BLaER1 treated with 17β-estradiol and CSF1 and Interleukin-3, amounts not matched to agents 10 nM and 100 nM (cell line): Measurements from ENCODE around the gene TM4SF5.

Source experiments
- H3K27ac ChIP-seq, 11 experiments: shearing (Covaris generic); formaldehyde crosslinking; 2 replicates each; pipeline ENCODE4 v1.8.1; 2022
- H3K27me3 ChIP-seq, 11 experiments: shearing (Covaris generic); formaldehyde crosslinking; 2 replicates each; pipeline ENCODE4 v1.8.1; 2022
- H3K36me3 ChIP-seq, 11 experiments: shearing (Covaris generic); formaldehyde crosslinking; 2 replicates each; pipeline ENCODE4 v1.8.1; 2022
- H3K4me1 ChIP-seq, 10 experiments: shearing (Covaris generic); formaldehyde crosslinking; 2 replicates each; pipeline ENCODE4 v1.8.1; 2022
- H3K4me2 ChIP-seq, 11 experiments: shearing (Covaris generic); formaldehyde crosslinking; 2 replicates each; pipeline ENCODE4 v1.8.1; 2022
- H3K4me3 ChIP-seq, 10 experiments: shearing (Covaris generic); formaldehyde crosslinking; 2 replicates each; pipeline ENCODE4 v1.8.1; 2022
- H3K9ac ChIP-seq, 11 experiments: shearing (Covaris generic); formaldehyde crosslinking; 2 replicates each; pipeline ENCODE4 v1.8.1; 2022
- H3K9me3 ChIP-seq, 11 experiments: shearing (Covaris generic); formaldehyde crosslinking; replicated peaks in 1 of 11; 2 replicates each; pipeline ENCODE4 v1.8.1; 2022
- H4K20me1 ChIP-seq, 11 experiments: shearing (Covaris generic); formaldehyde crosslinking; 2 replicates each; pipeline ENCODE4 v1.8.1; 2022
- Cebpa-rat ChIP-seq, 11 experiments: shearing (Covaris generic); IDR thresholded peaks; 2 replicates each; pipeline ENCODE4 v1.8.1; 2022

The TM4SF5 gene

DNA sequence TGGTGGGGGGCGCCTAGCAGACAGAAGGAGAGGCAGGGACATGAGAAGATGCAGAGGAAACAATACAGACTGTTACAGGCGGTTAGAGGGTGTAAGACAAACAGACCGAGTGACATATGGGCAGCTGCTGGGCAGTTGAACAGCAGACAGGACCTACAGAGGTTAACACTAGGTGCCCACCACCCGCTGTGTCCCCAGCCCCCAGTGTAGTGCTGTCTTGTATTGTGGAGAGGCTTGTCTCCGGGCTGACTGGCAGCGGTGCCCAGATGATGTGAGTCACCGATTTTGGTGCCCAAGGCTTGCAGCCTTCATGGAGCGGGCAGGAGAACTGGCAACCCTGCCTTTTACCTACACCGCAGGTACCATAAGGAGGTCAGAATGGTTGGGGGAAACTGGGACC lies 29.6 kb upstream of the TM4SF5 start:
- Histone ChIP-seq H4K20me1 (peaks cover 0 to 19% (median 0%) of the 10 kb centered on the region in 11 experiments; a peak in 8 of 22 replicates), H3K4me2 (peak overlapping the region in 9 of 11 experiments; percentile 18 to 98 (median 72); a peak in 10 of 22 replicates), H3K36me3 (peaks cover 0 to 9% (median 0%) of the 10 kb centered on the region in 11 experiments; a peak in 3 of 22 replicates), H3K4me1 (peaks cover 44 to 68% (median 51%) of the 10 kb centered on the region in 10 experiments), H3K27me3 (peaks cover 39 to 62% (median 57%) of the 10 kb centered on the region in 11 experiments), H3K27ac (no peak overlapping the region; a peak in 1 of 22 replicates), H3K4me3 (no peak overlapping the region), H3K9me3 (no peaks in the 10 kb centered on the region), H3K9ac (no peak overlapping the region)
- no peak for TF ChIP-seq Cebpa-rat (IDR thresholded peaks at IDR 0.05)

DNA sequence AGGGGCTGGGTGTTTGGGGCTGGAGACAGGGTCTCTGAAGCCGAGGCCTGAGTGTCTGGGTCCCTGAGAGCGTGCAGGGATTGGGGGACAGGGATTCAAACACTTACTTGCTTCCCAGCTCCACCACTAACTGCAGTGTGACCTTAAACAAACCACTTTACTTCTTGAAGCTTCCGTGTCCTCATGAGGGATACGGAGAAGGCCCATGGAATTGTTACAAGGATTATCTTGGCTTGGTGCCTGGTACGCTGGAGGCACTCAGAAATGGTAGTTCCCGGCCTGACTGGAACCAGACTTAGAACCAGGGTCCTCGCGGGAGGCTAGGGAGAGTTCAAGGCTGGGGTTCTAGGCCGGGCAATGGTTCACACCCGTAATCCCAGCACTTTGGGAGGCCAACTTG lies 29.1 kb upstream of the TM4SF5 start:
- Histone ChIP-seq H3K36me3 (peaks cover 0 to 7% (median 0%) of the 10 kb centered on the region in 11 experiments; a peak in 3 of 22 replicates), H3K9ac (no peak overlapping the region), H3K4me3 (no peak overlapping the region), H3K9me3 (no peaks in the 10 kb centered on the region), H3K4me2 (peak overlapping the region; percentile 18 to 98 (median 60); a peak in 18 of 22 replicates), H3K4me1 (peaks cover 49 to 71% (median 55%) of the 10 kb centered on the region in 10 experiments), H3K27me3 (peaks cover 39 to 57% (median 52%) of the 10 kb centered on the region in 11 experiments), H3K27ac (no peak overlapping the region; a peak in 1 of 22 replicates), H4K20me1 (peaks cover 0 to 19% (median 0%) of the 10 kb centered on the region in 11 experiments; a peak in 8 of 22 replicates)
- no peak for TF ChIP-seq Cebpa-rat (IDR thresholded peaks at IDR 0.05)

DNA sequence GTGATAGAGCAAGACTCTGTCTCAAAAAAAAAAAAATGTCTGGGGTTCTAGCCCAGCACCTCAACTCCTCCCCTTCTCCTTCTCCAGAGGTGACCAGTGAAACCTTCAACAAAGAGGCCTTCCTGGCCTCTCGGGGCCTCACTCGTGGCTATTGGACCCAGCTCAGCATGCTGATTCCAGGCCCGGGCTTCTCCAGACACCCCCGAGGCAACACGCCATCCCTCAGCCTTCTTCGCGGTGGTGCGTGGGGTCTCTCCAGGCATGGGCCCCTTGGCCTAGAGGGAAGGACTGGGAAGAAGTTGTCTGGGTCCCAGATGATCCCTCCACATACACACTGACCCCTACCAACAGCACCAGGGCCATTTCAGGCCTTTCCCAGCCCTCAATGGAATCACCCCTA lies 28.5 kb upstream of the TM4SF5 start:
- Histone ChIP-seq H3K27me3 (peaks cover 36 to 51% (median 46%) of the 10 kb centered on the region in 11 experiments), H4K20me1 (peaks cover 0 to 19% (median 0%) of the 10 kb centered on the region in 11 experiments; a peak in 8 of 22 replicates), H3K9ac (no peak overlapping the region), H3K4me1 (peaks cover 51 to 70% (median 59%) of the 10 kb centered on the region in 10 experiments), H3K36me3 (peaks cover 0 to 3% (median 0%) of the 10 kb centered on the region in 11 experiments; a peak in 3 of 22 replicates), H3K4me2 (peak overlapping the region in 10 of 11 experiments; percentile 15 to 76 (median 50); a peak in 15 of 22 replicates), H3K27ac (no peak overlapping the region), H3K4me3 (no peak overlapping the region), H3K9me3 (no peaks in the 10 kb centered on the region)
- TF ChIP-seq Cebpa-rat (IDR thresholded peaks at IDR 0.05) = no peak

DNA sequence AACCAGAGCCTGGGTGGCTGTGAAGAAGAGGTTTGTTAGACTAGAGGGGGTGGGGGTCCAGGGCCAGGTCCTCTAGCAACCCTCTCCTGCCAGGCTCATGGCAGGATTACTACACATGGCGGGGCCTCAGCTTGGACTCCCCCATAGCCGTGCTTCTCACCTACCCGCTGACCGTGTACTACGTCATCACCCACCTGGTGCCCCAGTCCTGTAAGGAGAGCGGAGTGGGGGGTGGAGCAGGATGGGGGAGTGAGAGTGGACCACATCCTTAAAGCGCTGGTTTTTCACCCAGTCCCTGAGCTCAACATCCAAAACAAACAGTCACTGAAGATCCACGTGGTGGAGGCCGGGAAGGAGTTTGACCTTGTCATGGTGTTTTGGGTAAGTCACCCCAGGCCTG lies 27.8 kb upstream of the TM4SF5 start:
- Histone ChIP-seq H3K27me3 (peaks cover 31 to 44% (median 39%) of the 10 kb centered on the region in 11 experiments), H3K27ac (no peak overlapping the region), H3K36me3 (no peaks in the 10 kb centered on the region; a peak in 1 of 22 replicates), H3K4me1 (peaks cover 53 to 73% (median 59%) of the 10 kb centered on the region in 10 experiments), H3K9ac (no peak overlapping the region), H3K9me3 (no peaks in the 10 kb centered on the region), H3K4me3 (no peak overlapping the region), H4K20me1 (peaks cover 0 to 17% (median 0%) of the 10 kb centered on the region in 11 experiments; a peak in 8 of 22 replicates), H3K4me2 (peak overlapping the region in 8 of 11 experiments; percentile 18 to 76 (median 56); a peak in 8 of 22 replicates)
- TF ChIP-seq Cebpa-rat (IDR thresholded peaks at IDR 0.05) = no peak

DNA sequence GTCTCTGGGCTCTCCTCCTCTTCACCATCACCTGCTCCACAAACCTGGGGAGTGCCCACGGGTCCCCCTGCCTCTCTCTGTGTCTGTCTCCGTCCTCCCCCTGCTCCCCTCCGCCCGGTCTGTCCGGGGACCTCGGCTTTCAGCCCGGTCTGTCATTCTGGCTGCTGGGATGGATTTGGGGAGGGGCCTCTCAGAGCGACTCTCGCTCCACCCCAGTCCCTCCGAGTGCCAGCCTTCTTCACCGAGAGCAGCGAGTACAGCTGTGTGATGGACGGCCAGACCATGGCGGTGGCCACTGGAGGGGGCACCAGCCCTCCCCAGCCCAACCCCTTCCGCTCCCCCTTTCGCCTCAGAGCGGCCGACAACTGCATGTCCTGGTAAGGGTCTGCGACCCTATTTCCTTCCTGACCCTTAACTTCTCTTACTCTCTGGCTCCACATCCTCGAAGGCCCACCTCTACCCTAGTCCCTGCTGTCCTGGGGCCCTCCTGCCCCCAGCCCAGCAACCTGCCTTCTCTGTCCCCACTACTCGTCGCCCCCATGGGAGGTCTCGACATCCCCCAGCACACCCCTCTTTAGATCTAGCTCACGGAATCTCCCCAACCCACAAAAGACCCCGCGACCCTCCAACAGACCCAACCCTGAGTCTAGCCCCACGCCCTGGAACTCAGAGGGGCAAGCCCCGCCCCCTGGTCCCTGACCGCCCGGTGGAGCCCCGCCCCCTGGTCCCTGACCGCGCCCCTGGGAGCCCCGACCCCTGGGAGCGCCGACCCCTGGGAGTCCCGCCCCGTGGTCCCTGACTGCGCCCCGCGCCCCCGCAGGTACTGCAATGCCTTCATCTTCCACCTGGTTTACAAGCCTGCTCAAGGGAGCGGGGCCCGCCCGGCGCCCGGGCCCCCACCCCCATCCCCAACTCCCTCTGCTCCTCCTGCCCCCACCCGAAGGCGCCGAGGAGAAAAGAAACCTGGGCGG lies 26.4 kb upstream of the TM4SF5 start:
- H3K9me3 ChIP-seq = no peaks in the 10 kb centered on the region
- H3K4me2 ChIP-seq = peak overlapping the region in 4 of 11 experiments; percentile 1 to 32 (median 6); a peak in 5 of 22 replicates
- TF ChIP-seq Cebpa-rat (IDR thresholded peaks at IDR 0.05) = no peak
- no peaks in the 10 kb centered on the region; a peak in 1 of 22 replicates for H3K36me3 ChIP-seq
- no peak overlapping the region for H3K4me3 ChIP-seq
- H3K4me1 ChIP-seq = peaks cover 49 to 82% (median 60%) of the 10 kb centered on the region in 10 experiments
- H3K9ac ChIP-seq = no peak overlapping the region
- H3K27me3 ChIP-seq = peaks cover 17 to 30% (median 26%) of the 10 kb centered on the region in 11 experiments
- H4K20me1 ChIP-seq = peaks cover 0 to 6% (median 0%) of the 10 kb centered on the region in 11 experiments; a peak in 3 of 22 replicates
- no peak overlapping the region; a peak in 1 of 22 replicates for H3K27ac ChIP-seq

DNA sequence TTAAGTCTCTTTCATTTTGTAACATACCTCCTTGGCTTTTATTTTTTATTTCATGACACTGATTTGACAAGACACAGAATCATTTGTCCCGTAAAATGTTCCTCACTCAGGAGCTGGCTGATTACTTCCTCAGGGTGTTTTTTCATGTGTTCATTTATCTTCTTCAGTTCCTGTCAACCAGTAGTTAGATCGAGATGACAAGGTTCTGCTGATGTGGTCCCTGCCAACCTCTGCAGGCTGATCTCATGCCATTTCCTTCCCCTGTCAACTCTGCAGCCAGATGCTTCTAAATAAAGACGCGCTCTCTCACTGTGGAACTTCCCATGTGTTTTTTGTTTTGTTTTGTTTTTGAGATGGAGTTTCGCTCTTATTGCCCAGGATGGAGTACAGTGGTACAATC lies 23.8 kb upstream of the TM4SF5 start:
- Histone ChIP-seq H3K9ac (peak overlapping the region in 8 of 11 experiments; percentile 28 to 74 (median 50); a peak in 13 of 22 replicates), H4K20me1 (no peaks in the 10 kb centered on the region), H3K27me3 (peaks cover 0 to 5% (median 0%) of the 10 kb centered on the region in 11 experiments; a peak in 6 of 22 replicates), H3K4me3 (peak overlapping the region in 7 of 10 experiments; percentile 12 to 51 (median 31); a peak in 7 of 20 replicates), H3K36me3 (no peaks in the 10 kb centered on the region; a peak in 1 of 22 replicates), H3K9me3 (no peaks in the 10 kb centered on the region), H3K27ac (peak overlapping the region in 9 of 11 experiments; percentile 41 to 86 (median 67); a peak in 18 of 22 replicates), H3K4me1 (peaks cover 48 to 71% (median 63%) of the 10 kb centered on the region in 10 experiments), H3K4me2 (peak overlapping the region; percentile 71 to 95 (median 85))
- no peak for TF ChIP-seq Cebpa-rat (IDR thresholded peaks at IDR 0.05)

DNA sequence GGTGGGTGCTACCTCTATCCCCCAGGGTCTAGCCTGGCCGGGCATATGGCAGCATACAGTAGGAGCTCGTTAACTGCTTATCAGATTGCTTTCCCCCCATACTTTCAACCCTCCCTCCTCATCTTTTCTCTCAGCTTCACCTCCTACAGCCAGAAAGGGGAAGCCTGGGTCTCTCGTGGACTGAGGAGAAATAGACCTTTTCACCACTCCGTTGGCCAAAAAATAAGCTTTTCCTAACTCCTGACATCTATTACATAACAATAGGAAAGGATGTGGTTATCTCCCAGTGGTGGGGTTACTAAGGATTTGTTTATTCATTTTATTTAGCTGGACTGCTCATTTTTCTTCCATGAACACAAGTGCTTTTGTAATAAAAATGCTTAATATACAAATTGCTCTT lies 23.0 kb upstream of the TM4SF5 start:
- H4K20me1 ChIP-seq = no peaks in the 10 kb centered on the region
- H3K36me3 ChIP-seq = no peaks in the 10 kb centered on the region; a peak in 1 of 22 replicates
- H3K4me1 ChIP-seq = peaks cover 42 to 66% (median 57%) of the 10 kb centered on the region in 10 experiments
- H3K27ac ChIP-seq = peak overlapping the region in 10 of 11 experiments; percentile 13 to 86 (median 62); a peak in 18 of 22 replicates
- H3K27me3 ChIP-seq = no peaks in the 10 kb centered on the region
- TF ChIP-seq Cebpa-rat (IDR thresholded peaks at IDR 0.05) = no peak
- H3K4me3 ChIP-seq = 0 out of 20 replicates have a peak overlapping the region, but pooled peaks of 3 of the 10 experiments have one; percentile 26 to 51 (median 42)
- peak overlapping the region; percentile 71 to 95 (median 85) for H3K4me2 ChIP-seq
- H3K9me3 ChIP-seq = no peaks in the 10 kb centered on the region
- H3K9ac ChIP-seq = peak overlapping the region in 6 of 11 experiments; percentile 28 to 74 (median 60); a peak in 10 of 22 replicates

DNA sequence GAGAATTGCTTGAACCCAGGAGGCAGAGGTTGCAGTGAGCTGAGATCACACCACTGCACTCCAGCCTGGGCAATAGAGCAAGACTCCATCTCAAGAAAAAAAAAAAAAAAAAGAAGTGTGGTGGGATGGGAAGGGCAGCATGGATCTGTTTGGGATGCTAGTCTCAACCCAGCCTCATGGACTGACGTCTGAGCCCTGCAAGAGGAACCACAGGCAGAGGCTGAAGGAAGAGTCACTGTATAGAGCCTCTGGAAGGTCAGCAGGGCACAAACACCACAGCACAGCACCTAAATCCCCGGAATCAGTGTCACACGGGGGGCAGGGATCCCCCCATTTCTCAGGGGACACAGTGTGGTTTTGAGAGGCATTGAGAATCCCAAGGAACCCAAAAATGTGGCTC lies 21.1 kb upstream of the TM4SF5 start:
- Histone ChIP-seq H3K4me2 (peak overlapping the region; percentile 48 to 92 (median 71)), H3K27ac (peak overlapping the region in 5 of 11 experiments; percentile 22 to 62 (median 43); a peak in 6 of 22 replicates), H3K36me3 (no peaks in the 10 kb centered on the region), H3K9ac (peak overlapping the region in 6 of 11 experiments; percentile 26 to 57 (median 45); a peak in 9 of 22 replicates), H3K4me1 (peaks cover 42 to 60% (median 52%) of the 10 kb centered on the region in 10 experiments), H3K27me3 (no peaks in the 10 kb centered on the region), H3K9me3 (no peaks in the 10 kb centered on the region), H3K4me3 (no peak overlapping the region; a peak in 1 of 20 replicates), H4K20me1 (no peaks in the 10 kb centered on the region)
- no peak for TF ChIP-seq Cebpa-rat (IDR thresholded peaks at IDR 0.05)
